Testis (tissue), 3 donors: Measurements from ENCODE around the gene DDAH1. TPM values are rescaled to one million over a fixed set of nuclear protein-coding genes. Genes with fewer than 3 reads are reported as not detected.

Experiments
- DNase-seq: peaks from one replicate; pipeline ENCODE4 v3.0.0-alpha.2; 2019
- H3K27ac ChIP-seq, 2 donors: fragments of 200-600 bp; sonication (generic); one replicate each; pipeline ENCODE4 v1.5.1; 2019
- H3K27me3 ChIP-seq: fragments of 200-600 bp; sonication (generic); one replicate; pipeline ENCODE4 v1.5.1; 2019
- H3K36me3 ChIP-seq: fragments of 200-600 bp; sonication (generic); one replicate; pipeline ENCODE4 v1.5.1; 2017; ENCODE audit warnings: low read depth; ENCODE audit errors: missing control alignments
- H3K4me1 ChIP-seq: fragments of 200-600 bp; sonication (generic); one replicate; pipeline ENCODE4 v1.5.1; 2019
- H3K4me3 ChIP-seq, 2 donors: fragments of 200-600 bp; sonication (generic); one replicate each; pipeline ENCODE4 v1.5.1; 2017 to 2019
- H3K9me3 ChIP-seq: fragments of 200-600 bp; sonication (generic); one replicate; pipeline ENCODE4 v1.5.1; 2017
- POLR2A ChIP-seq: fragments of 450-650 bp; IDR thresholded peaks from one replicate; pipeline ENCODE4 v1.6.1; 2017; ENCODE audit warnings: antibody characterized with exemption, mild to moderate bottlenecking, moderate library complexity
- WGBS, 2 donors: methylation state at CpG; one replicate each; pipeline ENCODE4 v1.1.5; 2018; 5-methylcytosine and 5-hydroxymethylcytosine counted together
- intact Hi-C: fragments of 100-400 bp; cut with DNase I; formaldehyde crosslinking; loops from one replicate; pipeline ENCODE4 v1.15.1; 2023; ENCODE audit warnings: low total_unique reads
- polyA plus RNA-seq: library from polyadenylated mRNA; stranded (reverse); fragments of 350-450 nt; fragmentation: Illumina TruSeq; extraction: RNeasy Lipid Tissue Mini Kit (QIAGEN cat#74804); gene quantifications from one replicate; pipeline ENCODE4 v1.2.3, GENCODE V29; 2014; ENCODE audit warnings: low read depth, low replicate concordance; ENCODE audit not compliant: insufficient read depth
- total RNA-seq, 2 donors: library from RNA; depleted of rRNA; stranded (reverse); fragments of >200 nt; gene quantifications; one replicate each; pipeline ENCODE4 v1.2.3, GENCODE V29; 2016
- TF ChIP-seq, protein P1 (sequence below), 3 experiments: fragments of 450-650 bp in 2 of 3; fragments of 200-600 bp in 1 of 3; sonication (generic) in 1 of 3; IDR thresholded peaks; one replicate each; pipeline ENCODE4 v1.5.1; 2016 to 2019; ENCODE audit warnings: antibody characterized with exemption in 3 of 3, mild to moderate bottlenecking in 2 of 3, moderate library complexity in 1 of 3

The DDAH1 gene
- total and polyA plus RNA-seq, 3 donors from 2014 or later, result 45.3 to 71.3 (median 54.3) TPM

DNA sequence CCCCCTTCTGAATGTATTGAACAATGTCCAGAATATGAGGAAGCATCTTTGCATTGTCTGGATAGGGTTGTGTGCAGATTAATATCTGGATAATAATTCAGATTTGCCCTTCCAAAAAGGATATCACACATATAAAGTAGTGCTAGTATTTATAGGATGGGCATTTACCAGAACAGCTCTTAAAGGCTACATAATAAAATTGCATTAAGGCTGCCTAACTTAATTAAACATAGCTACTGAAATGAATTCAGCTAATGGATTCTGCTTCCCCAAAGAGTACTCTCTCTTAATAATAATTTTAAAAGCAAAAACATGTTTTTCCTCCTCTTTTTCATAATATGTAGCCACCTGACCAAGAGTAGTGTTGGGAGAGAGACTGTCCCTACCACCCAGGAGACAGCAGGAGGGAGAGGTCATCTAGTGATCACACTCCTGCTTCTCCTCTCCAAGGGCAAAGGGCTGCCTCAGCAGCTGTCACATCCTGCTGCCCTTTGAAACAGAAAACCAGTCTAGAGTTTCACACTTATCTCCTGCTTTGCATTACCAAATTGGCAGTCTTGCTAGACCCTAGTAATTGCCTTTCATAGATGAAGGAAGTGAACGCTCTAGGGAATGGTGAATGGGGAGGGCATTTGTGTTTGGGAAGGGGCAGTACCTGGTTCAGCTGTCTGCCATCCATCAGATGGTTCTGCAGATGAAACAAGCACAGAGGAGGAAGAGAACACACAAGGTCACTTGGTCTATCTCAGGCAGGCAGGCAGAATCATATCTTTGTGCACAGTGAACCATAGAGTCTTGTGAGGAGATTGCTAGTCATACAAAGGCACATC lies 29.3 kb upstream of the DDAH1 start:
- DNase-seq, result no peak
- H3K9me3 ChIP-seq, result no peaks in the 10 kb centered on the region
- no peaks in the 10 kb centered on the region for H3K27me3 ChIP-seq
- WGBS, 2 donors, result 85 to 100% methylated on average over 1 of the region's 1 CpG
- intact Hi-C loops, result no loop called here
- no peak overlapping the region for H3K4me3 ChIP-seq
- H3K27ac ChIP-seq, result no peak overlapping the region
- no peaks in the 10 kb centered on the region for H3K36me3 ChIP-seq
- no peaks in the 10 kb centered on the region for H3K4me1 ChIP-seq
- TF ChIP-seq POLR2A, result no peak
- TF ChIP-seq, protein P1, sequence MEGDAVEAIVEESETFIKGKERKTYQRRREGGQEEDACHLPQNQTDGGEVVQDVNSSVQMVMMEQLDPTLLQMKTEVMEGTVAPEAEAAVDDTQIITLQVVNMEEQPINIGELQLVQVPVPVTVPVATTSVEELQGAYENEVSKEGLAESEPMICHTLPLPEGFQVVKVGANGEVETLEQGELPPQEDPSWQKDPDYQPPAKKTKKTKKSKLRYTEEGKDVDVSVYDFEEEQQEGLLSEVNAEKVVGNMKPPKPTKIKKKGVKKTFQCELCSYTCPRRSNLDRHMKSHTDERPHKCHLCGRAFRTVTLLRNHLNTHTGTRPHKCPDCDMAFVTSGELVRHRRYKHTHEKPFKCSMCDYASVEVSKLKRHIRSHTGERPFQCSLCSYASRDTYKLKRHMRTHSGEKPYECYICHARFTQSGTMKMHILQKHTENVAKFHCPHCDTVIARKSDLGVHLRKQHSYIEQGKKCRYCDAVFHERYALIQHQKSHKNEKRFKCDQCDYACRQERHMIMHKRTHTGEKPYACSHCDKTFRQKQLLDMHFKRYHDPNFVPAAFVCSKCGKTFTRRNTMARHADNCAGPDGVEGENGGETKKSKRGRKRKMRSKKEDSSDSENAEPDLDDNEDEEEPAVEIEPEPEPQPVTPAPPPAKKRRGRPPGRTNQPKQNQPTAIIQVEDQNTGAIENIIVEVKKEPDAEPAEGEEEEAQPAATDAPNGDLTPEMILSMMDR (IDR thresholded peaks at IDR 0.05), result no peak

DNA sequence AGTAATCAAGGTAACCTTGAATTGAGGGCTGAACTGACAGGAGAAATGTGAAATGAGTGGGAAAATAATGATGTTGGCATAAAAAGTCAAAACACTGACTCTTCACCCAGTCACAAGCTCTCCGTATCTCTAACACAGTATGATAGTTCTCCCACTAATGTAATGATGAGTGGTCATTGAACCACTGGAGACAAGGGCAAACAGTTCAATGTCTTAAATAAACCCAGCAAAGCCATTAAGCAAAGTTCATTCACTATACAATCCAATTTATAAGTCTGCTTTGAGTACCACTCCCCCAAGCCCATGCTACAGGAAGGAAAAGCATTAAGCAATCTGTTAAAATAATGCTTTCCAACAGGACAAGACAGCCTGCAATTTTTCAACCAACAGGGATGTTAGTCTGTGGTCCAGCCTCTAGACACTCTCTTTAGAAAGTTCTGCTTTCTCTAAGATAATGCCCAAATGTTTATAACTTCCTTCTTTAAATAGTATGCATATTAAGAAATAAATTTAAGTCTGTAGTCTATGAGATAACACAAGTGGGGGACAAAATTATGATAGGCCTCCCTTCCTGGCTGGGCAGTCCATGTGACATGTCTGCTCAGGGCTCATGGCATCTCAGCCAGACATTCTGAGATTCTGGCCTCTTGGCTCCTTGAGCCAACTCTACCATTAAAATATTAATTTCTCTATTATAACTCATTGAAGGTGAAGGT lies 25.5 kb upstream of the DDAH1 start:
- H3K4me1 ChIP-seq, result no peaks in the 10 kb centered on the region
- no peaks in the 10 kb centered on the region for H3K36me3 ChIP-seq
- no peak overlapping the region for H3K27ac ChIP-seq
- no peaks in the 10 kb centered on the region for H3K9me3 ChIP-seq
- H3K4me3 ChIP-seq, result no peak overlapping the region
- no peaks in the 10 kb centered on the region for H3K27me3 ChIP-seq
- intact Hi-C loops, result no loop called here
- DNase-seq, result no peak
- WGBS, 2 donors, result 90 to 94% methylated on average over 1 of the region's 1 CpG
- no peak for TF ChIP-seq POLR2A
- TF ChIP-seq, protein P1 (IDR thresholded peaks at IDR 0.05), result no peak

DNA sequence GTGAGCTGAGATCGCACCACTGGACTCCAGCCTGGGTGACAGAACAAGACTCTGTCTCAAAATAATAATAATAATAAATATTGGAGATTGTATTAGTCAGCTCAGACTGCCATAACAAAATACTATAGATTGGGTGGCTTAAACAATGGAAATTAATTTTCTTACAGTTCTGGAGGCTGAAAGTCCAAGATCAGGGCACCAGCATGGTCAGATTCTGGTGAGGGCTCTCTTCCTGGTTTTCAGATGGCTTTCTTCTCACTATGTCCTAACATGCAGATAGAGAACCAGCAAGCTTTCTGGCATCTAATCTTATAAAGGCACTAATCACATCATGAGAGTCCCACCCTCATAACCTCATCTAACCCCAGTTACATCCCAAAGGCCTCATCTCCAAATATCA lies 23.2 kb upstream of the DDAH1 start:
- intact Hi-C loops, result no loop called here
- Histone ChIP-seq H3K27ac (no peak overlapping the region), H3K27me3 (no peaks in the 10 kb centered on the region), H3K9me3 (no peaks in the 10 kb centered on the region), H3K4me3 (no peak overlapping the region), H3K4me1 (no peaks in the 10 kb centered on the region), H3K36me3 (no peaks in the 10 kb centered on the region)
- TF ChIP-seq, protein P1 (IDR thresholded peaks at IDR 0.05), result no peak
- no peak for TF ChIP-seq POLR2A
- 100% methylated on average over 1 of the region's 1 CpG for WGBS, 2 donors
- DNase-seq, result no peak

DNA sequence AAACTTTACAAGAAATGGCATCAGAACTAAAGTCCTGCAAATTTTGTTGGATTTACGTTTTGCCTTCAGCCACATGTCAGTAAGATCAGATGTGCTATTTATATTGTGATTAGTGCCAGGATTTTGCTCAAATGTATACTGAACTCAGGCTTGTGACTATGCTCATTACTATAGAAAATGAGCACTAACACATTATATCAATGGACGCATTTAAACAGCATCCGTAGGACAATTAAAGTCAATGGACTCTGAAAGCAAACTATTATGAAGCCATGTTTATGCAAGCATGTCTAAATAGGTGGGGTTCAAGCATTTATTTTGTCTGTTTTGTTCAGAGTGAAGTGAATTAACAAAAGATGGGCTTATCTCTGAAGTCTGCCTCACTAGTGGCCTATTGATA lies 20.6 kb upstream of the DDAH1 start:
- WGBS, 2 donors, result 93 to 94% methylated on average over 3 of the region's 3 CpGs
- intact Hi-C loops, result no loop called here

More for the DNA sequence above, 20.6 kb upstream of the DDAH1 start:
- no peak for DNase-seq
- Histone ChIP-seq H3K36me3 (no peaks in the 10 kb centered on the region), H3K27ac (no peak overlapping the region), H3K4me3 (no peak overlapping the region), H3K9me3 (no peaks in the 10 kb centered on the region), H3K27me3 (no peaks in the 10 kb centered on the region), H3K4me1 (no peaks in the 10 kb centered on the region)
- no peak for TF ChIP-seq POLR2A
- TF ChIP-seq, protein P1 (IDR thresholded peaks at IDR 0.05), result no peak
